Kidney (tissue), 14 donors: ENCODE measurements around the gene SPINT4. TPM values are rescaled to one million over a fixed set of nuclear protein-coding genes. Genes with fewer than 3 reads are reported as not detected.
"Not testable (repeated sequence)": the region's sequence is repeated elsewhere in the genome, so short reads cannot be mapped to it uniquely, and the experiment has no call there.

ENCODE experiments used
- DNase-seq, 5 donors: peaks; one replicate each; pipeline ENCODE4 v3.0.0-alpha.2; 2013 to 2020
- FAIRE-seq: peaks from 2 replicates; lab custom pipeline; 2012; peaks lifted over from hg19 to GRCh38; lab: Jason Lieb, UNC
- H3K27ac ChIP-seq, 2 donors: one replicate each; pipeline ENCODE4 v1.7.0; 2013; ENCODE audit warnings: low read depth in 2 of 2, low read length in 2 of 2, inconsistent platforms in 1 of 2
- H3K27me3 ChIP-seq: one replicate; pipeline ENCODE4 v1.7.1; 2013; ENCODE audit warnings: low read length, inconsistent platforms; ENCODE audit not compliant: control insufficient read depth, insufficient read depth
- H3K36me3 ChIP-seq, 3 donors: one replicate each; pipeline versions ENCODE4 v1.7.0 to v1.7.1; 2013; ENCODE audit warnings: low read length in 3 of 3, control low read depth in 1 of 3, inconsistent platforms in 1 of 3; ENCODE audit not compliant: insufficient read depth in 3 of 3, control insufficient read depth in 2 of 3
- H3K4me1 ChIP-seq, 3 donors: one replicate each; pipeline versions ENCODE4 v1.7.0 to v1.7.1; 2013; ENCODE audit warnings: low read length in 3 of 3, inconsistent platforms in 1 of 3, low read depth in 1 of 3; ENCODE audit not compliant: control insufficient read depth in 2 of 3, insufficient read depth in 2 of 3
- H3K4me3 ChIP-seq, 3 donors: one replicate each; pipeline versions ENCODE4 v1.7.0 to v1.8.1; 2013; ENCODE audit warnings: low read length in 3 of 3, control low read depth in 1 of 3, inconsistent platforms in 1 of 3
- H3K9ac ChIP-seq, 3 donors: one replicate each; pipeline versions ENCODE4 v1.7.0 to v1.7.1; 2013; ENCODE audit warnings: low read length in 3 of 3, control low read depth in 1 of 3, inconsistent platforms in 1 of 3
- H3K9me3 ChIP-seq, 3 donors: one replicate each; pipeline versions ENCODE4 v1.7.0 to v1.7.1; 2013; ENCODE audit warnings: low read length in 3 of 3, control low read depth in 1 of 3, inconsistent platforms in 1 of 3; ENCODE audit not compliant: control insufficient read depth in 2 of 3, insufficient read depth in 1 of 3
- intact Hi-C: fragments of 100-400 bp; cut with DNase I; formaldehyde crosslinking; loops from one replicate; pipeline ENCODE4 v1.11.1; 2022
- polyA plus RNA-seq: library from polyadenylated mRNA; stranded (reverse); fragments of 350-450 nt; fragmentation: Illumina TruSeq; extraction: RNeasy Lipid Tissue Mini Kit (QIAGEN cat#74804); gene quantifications from one replicate; pipeline ENCODE4 v1.2.3, GENCODE V29; 2014; ENCODE audit warnings: low read depth, low replicate concordance; ENCODE audit not compliant: insufficient read depth
- total RNA-seq: library from RNA; stranded (reverse); fragmentation: NEBNext Ultra II Directional; extraction: Animal tissue kit (Norgen Biotek cat#: 25700); gene quantifications from one replicate; pipeline ENCODE4 v1.2.1, GENCODE V29; 2021
- TF ChIP-seq, protein P1 (sequence below): IDR thresholded peaks from 3 replicates; pipeline ENCODE4 v1.5.1; 2012; ENCODE audit warnings: mild to moderate bottlenecking, moderate library complexity, borderline replicate concordance; ENCODE audit not compliant: insufficient read depth; ENCODE audit errors: extremely low read depth
- donor health status: control.
- donor health status: control.
- donor health status: control.
- donor health status: control.
- donor health status: control.
- donor health status: DM: yes; HTN: yes; CAD: no.
- donor health status: Normal renal cell carcinoma (clear cell type).

SPINT4 gene
- total and polyA plus RNA-seq, 2 donors from 2014 or later, result not detected

DNA sequence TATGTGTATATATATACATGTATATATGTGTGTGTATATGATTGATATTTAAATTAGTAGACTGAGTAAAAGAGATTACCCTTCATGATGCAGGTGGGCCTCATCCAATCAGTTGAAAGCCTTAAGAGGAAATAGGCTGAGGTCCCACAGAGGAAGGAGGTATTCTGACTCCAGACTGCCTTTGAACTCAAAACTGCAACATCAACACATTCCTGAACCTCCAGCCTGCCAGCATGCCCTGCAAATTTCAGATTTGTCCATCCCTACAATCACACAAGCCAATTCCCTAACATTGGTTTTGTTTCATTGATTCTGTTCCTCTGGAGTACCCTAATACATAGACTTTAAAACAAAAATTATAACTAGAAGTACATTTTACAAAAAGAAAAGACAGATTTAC is 22.9 kb downstream of the SPINT4 start:
- Histone ChIP-seq H3K4me1 (no peaks in the 10 kb centered on the region), H3K27ac (no peak overlapping the region), H3K36me3 (no peaks in the 10 kb centered on the region), H3K4me3 (no peak overlapping the region), H3K9ac (no peak overlapping the region), H3K27me3 (no peaks in the 10 kb centered on the region), H3K9me3 (no peaks in the 10 kb centered on the region)
- FAIRE-seq (no peak), DNase-seq (no peak)
- TF ChIP-seq, protein P1, sequence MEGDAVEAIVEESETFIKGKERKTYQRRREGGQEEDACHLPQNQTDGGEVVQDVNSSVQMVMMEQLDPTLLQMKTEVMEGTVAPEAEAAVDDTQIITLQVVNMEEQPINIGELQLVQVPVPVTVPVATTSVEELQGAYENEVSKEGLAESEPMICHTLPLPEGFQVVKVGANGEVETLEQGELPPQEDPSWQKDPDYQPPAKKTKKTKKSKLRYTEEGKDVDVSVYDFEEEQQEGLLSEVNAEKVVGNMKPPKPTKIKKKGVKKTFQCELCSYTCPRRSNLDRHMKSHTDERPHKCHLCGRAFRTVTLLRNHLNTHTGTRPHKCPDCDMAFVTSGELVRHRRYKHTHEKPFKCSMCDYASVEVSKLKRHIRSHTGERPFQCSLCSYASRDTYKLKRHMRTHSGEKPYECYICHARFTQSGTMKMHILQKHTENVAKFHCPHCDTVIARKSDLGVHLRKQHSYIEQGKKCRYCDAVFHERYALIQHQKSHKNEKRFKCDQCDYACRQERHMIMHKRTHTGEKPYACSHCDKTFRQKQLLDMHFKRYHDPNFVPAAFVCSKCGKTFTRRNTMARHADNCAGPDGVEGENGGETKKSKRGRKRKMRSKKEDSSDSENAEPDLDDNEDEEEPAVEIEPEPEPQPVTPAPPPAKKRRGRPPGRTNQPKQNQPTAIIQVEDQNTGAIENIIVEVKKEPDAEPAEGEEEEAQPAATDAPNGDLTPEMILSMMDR, result no peak
- intact Hi-C loops, result no loop called here

DNA sequence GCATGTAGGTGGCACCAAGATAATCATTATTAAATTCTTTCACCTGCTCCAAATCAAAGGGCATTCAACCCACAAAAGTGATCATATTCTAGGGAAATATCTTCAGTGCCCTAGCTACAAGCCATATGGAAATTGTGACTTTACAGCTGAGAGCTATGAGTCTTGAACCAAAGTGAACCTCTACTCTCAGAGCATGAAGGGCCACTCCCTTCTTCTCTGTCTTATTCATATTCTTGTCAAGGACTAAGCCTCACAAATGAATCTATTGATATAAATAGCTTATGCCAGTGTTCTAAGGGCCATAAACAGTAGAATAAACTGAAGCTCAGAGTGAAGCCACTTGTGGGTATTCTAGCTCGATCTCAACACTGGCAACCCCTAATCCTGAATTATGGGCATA is 29.6 kb downstream of the SPINT4 start:
- FAIRE-seq (no peak), DNase-seq (no peak)
- Histone ChIP-seq H3K27ac (no peak overlapping the region), H3K27me3 (no peaks in the 10 kb centered on the region), H3K4me1 (no peaks in the 10 kb centered on the region), H3K4me3 (no peak overlapping the region), H3K9me3 (no peaks in the 10 kb centered on the region), H3K36me3 (no peaks in the 10 kb centered on the region), H3K9ac (no peak overlapping the region)
- intact Hi-C loops, result no loop called here
- TF ChIP-seq, protein P1, result no peak

DNA sequence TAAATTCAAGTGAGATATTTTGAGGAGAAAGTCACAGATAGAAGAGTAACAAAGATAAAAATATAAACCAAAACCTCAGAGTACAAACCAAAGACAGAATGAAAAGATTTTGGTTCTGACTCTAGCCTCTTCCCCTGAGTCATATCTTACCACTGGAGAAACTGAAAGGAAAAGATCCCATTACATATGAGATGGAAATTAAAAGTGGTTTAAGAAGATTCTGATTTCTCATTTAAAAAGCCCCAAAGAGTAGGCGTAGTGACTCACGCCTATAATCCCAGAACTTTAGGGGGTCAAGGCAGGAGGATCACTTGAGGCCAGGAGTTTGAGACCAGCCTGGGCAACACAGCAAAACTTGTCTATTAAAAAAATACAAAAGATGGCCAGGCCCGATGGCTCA is 30.6 kb downstream of the SPINT4 start:
- Histone ChIP-seq H3K27me3 (no peaks in the 10 kb centered on the region), H3K27ac (no peak overlapping the region), H3K4me1 (no peaks in the 10 kb centered on the region), H3K36me3 (no peaks in the 10 kb centered on the region), H3K4me3 (no peak overlapping the region), H3K9ac (no peak overlapping the region), H3K9me3 (no peaks in the 10 kb centered on the region)
- FAIRE-seq (no peak), DNase-seq (no peak)
- intact Hi-C loops, result no loop called here
- TF ChIP-seq, protein P1, result no peak

DNA sequence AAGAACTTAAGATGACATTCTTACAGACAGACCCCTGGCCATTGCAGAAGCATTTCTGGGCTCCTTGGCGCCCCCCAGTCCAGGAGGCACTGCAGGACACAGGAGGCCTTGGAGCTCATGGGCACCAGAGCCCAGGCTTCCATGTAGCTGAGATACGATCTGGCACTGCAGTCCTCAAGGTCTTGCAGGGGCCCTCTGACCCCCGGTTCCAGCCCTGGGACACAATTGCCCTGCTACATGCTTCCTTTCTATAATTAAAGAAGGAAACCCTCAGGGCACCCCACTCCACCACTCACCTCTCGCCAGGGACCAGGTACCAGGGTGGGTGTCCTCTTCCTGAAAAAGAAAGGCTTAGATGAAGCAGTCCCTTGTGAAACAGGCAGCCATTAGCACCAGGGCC is 35.9 kb downstream of the SPINT4 start:
- FAIRE-seq (no peak), DNase-seq (no peak)
- no peaks in the 10 kb centered on the region for H3K4me1 ChIP-seq
- H3K27me3 ChIP-seq, result no peaks in the 10 kb centered on the region
- no peak overlapping the region for H3K9ac ChIP-seq
- intact Hi-C loops, result no loop called here
- H3K4me3 ChIP-seq, result no peak overlapping the region
- H3K9me3 ChIP-seq, result no peaks in the 10 kb centered on the region
- H3K27ac ChIP-seq, result no peak overlapping the region
- no peaks in the 10 kb centered on the region for H3K36me3 ChIP-seq
- TF ChIP-seq, protein P1, result no peak

DNA sequence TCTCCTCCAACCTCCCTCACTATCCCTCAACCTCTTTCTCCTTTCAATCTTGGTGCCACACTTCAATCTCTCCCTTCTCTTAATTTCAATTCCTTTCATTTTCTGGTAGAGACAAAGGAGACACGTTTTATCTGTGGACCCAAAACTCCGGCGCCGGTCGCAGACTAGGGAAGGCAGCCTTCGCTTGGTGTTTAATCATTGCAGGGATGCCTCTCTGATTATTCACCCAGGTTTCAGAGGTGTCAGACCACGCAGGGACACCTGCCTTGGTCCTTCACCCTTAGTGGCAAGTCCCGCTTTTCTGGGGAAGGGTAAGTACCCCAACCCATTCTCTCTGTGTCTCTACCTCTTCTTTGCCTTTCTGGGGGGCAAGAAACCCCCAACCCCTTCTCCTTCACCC is 37.8 kb downstream of the SPINT4 start:
- H3K9me3 ChIP-seq, DNase-seq, H3K27ac ChIP-seq, H3K4me3 ChIP-seq, H3K4me1 ChIP-seq, H3K36me3 ChIP-seq, FAIRE-seq, H3K9ac ChIP-seq, H3K27me3 ChIP-seq, intact Hi-C loops: not testable (repeated sequence)

DNA sequence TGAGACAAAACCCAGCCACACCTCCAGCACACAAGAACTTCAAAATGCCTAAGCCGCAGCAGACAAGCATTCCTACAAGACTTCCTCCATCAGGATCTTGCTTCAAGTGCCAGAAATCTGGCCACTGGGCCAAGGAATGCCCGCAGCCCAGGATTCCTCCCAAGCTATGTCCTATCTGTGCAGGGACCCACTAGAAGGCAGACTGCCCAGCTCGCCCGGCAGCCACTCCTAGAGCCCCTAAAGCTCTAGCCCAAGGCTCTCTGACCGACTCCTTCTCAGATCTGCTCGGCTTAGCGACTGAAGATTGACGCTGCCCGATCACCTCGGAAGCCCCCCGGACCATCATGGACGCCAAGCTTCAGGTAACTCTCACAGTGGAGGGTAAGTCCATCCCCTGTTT is 39.8 kb downstream of the SPINT4 start:
- H3K36me3 ChIP-seq, H3K27me3 ChIP-seq, FAIRE-seq, H3K27ac ChIP-seq, H3K9ac ChIP-seq, intact Hi-C loops, DNase-seq, H3K4me1 ChIP-seq, H3K4me3 ChIP-seq, H3K9me3 ChIP-seq: not testable (repeated sequence)
